OCI-LY3 (cell line): ENCODE measurements around the gene METTL8.

ENCODE experiments used
- H2AFZ ChIP-seq: fragments of 200-600, 300-600 bp; shearing (Covaris generic); 2 replicates; pipeline ENCODE4 v1.6.0; 2014; ENCODE audit warnings: antibody characterized with exemption, low read depth, low read length
- H3K27ac ChIP-seq: fragments of 200-600, 300-600 bp; sonication (generic); 2 replicates; pipeline ENCODE4 v1.5.1; 2014; ENCODE audit warnings: mild to moderate bottlenecking, low read length, moderate library complexity, mixed read lengths
- H3K27me3 ChIP-seq: fragments of 200-600, 300-600 bp; sonication (generic); 2 replicates; pipeline ENCODE4 v1.6.1; 2014; ENCODE audit warnings: low read depth, low read length, mixed read lengths
- H3K36me3 ChIP-seq: fragments of 200-600, 300-600 bp; sonication (generic); replicated peaks from 2 replicates; pipeline ENCODE3; 2014; ENCODE audit warnings: low read depth, low read length, mixed read lengths
- H3K4me1 ChIP-seq: fragments of 300-600, 200-600 bp; sonication (generic); 2 replicates; pipeline ENCODE4 v1.6.1; 2014; ENCODE audit warnings: low read length, mixed read lengths
- H3K4me2 ChIP-seq: fragments of 200-600, 300-600 bp; sonication (generic); 2 replicates; pipeline ENCODE4 v1.6.1; 2014; ENCODE audit warnings: low read length, mixed read lengths
- H3K4me3 ChIP-seq: fragments of 300-600, 200-600 bp; sonication (generic); 2 replicates; pipeline ENCODE4 v1.5.1; 2014; ENCODE audit warnings: antibody characterized with exemption, mild to moderate bottlenecking, low read length, moderate library complexity
- H3K79me2 ChIP-seq: fragments of 300-600, 200-600 bp; shearing (Covaris generic); 2 replicates; pipeline ENCODE4 v1.6.1; 2014; ENCODE audit warnings: mild to moderate bottlenecking, low read length, mixed read lengths
- H3K9ac ChIP-seq: fragments of 300-600, 200-600 bp; shearing (Covaris generic); 2 replicates; pipeline ENCODE4 v1.6.0; 2014; ENCODE audit warnings: mild to moderate bottlenecking, low read length, moderate library complexity
- H3K9me3 ChIP-seq: fragments of 200-600, 300-600 bp; shearing (Covaris generic); 2 replicates; pipeline ENCODE4 v1.6.1; 2014; ENCODE audit warnings: low read length, mixed read lengths; ENCODE audit not compliant: insufficient read depth
- H4K20me1 ChIP-seq: fragments of 200-600, 300-600 bp; sonication (generic); 2 replicates; pipeline ENCODE4 v1.6.1; 2016; ENCODE audit warnings: low read length, mixed read lengths; ENCODE audit not compliant: insufficient read depth
- CTCF ChIP-seq: fragments of 200-600, 300-600 bp; sonication (generic); IDR thresholded peaks from 2 replicates; pipeline ENCODE4 v1.5.1; 2014; ENCODE audit warnings: antibody characterized with exemption, low read length, low read depth
- EZH2phosphoT487 ChIP-seq: fragments of 200-600 bp; shearing (Covaris generic); IDR thresholded peaks from 2 replicates; pipeline ENCODE4 v1.6.1; 2018; ENCODE audit warnings: antibody characterized with exemption, mixed run types, low read depth

METTL8 gene

DNA sequence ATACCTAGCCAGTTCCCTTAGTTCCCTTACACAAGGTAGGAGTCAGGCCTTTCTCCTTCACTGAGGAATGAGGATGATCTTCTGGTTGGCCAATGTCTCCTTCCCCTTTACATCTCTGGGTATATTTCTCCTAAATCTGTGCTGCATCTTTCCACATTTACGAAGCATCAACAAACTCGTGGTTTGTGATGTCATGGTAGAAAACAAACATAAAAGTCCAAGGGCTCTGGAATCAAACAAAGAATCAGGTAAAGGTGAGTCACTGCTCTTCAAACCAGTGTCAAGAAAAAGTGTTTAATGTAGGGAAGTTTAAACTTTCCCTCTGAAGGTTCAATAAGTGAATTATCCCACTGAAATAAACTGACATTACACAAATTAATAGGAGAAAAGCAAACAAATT is 122.9 kb downstream of the METTL8 start:
- no peak overlapping the region for H3K9ac ChIP-seq
- H3K4me2 ChIP-seq = no peak overlapping the region
- H3K79me2 ChIP-seq = no peaks in the 10 kb centered on the region
- no peak overlapping the region for H3K27ac ChIP-seq
- H3K27me3 ChIP-seq = no peaks in the 10 kb centered on the region
- H3K4me3 ChIP-seq = no peak overlapping the region
- H3K9me3 ChIP-seq = no peaks in the 10 kb centered on the region
- no peaks in the 10 kb centered on the region for H3K4me1 ChIP-seq
- no peak overlapping the region for H2AFZ ChIP-seq
- no peaks in the 10 kb centered on the region for H4K20me1 ChIP-seq
- peaks cover 8% of the 10 kb centered on the region for H3K36me3 ChIP-seq
- TF ChIP-seq CTCF (no peak), EZH2phosphoT487 (no peak)

- H2AFZ ChIP-seq = no peak overlapping the region
- H3K9me3 ChIP-seq = no peaks in the 10 kb centered on the region
- no peaks in the 10 kb centered on the region for H4K20me1 ChIP-seq
- H3K4me1 ChIP-seq = no peaks in the 10 kb centered on the region
- H3K4me3 ChIP-seq = no peak overlapping the region
- H3K27me3 ChIP-seq = no peaks in the 10 kb centered on the region
- TF ChIP-seq CTCF (no peak), EZH2phosphoT487 (no peak)
- no peak overlapping the region for H3K9ac ChIP-seq
- H3K4me2 ChIP-seq = no peak overlapping the region
- no peak overlapping the region for H3K27ac ChIP-seq
- H3K79me2 ChIP-seq = no peaks in the 10 kb centered on the region
- H3K36me3 ChIP-seq = peaks cover 8% of the 10 kb centered on the region
Observed at GRCh38 chr2:171309455-171310286, 124.1 kb downstream of the METTL8 start.

GRCh38 chr2:171308280-171309054 is 125.3 kb downstream of the METTL8 start:
- Histone ChIP-seq H3K4me1 (no peaks in the 10 kb centered on the region), H3K79me2 (no peaks in the 10 kb centered on the region), H4K20me1 (no peaks in the 10 kb centered on the region), H2AFZ (no peak overlapping the region), H3K9ac (no peak overlapping the region), H3K36me3 (peaks cover 8% of the 10 kb centered on the region), H3K27me3 (no peaks in the 10 kb centered on the region), H3K4me2 (no peak overlapping the region), H3K27ac (no peak overlapping the region), H3K9me3 (no peaks in the 10 kb centered on the region), H3K4me3 (no peak overlapping the region)
- TF ChIP-seq EZH2phosphoT487 (no peak), CTCF (no peak)

GRCh38 chr2:171307560-171307959 is 126.2 kb downstream of the METTL8 start:
- H3K4me3 ChIP-seq = no peak overlapping the region
- H3K79me2 ChIP-seq = no peaks in the 10 kb centered on the region
- no peak overlapping the region for H3K27ac ChIP-seq
- H3K4me1 ChIP-seq = no peaks in the 10 kb centered on the region
- H3K4me2 ChIP-seq = no peak overlapping the region
- no peak overlapping the region for H2AFZ ChIP-seq
- peaks cover 8% of the 10 kb centered on the region for H3K36me3 ChIP-seq
- TF ChIP-seq CTCF = no peak
- H3K9ac ChIP-seq = no peak overlapping the region
- no peaks in the 10 kb centered on the region for H4K20me1 ChIP-seq
- H3K27me3 ChIP-seq = no peaks in the 10 kb centered on the region
- H3K9me3 ChIP-seq = no peaks in the 10 kb centered on the region
